GM18507 (cell line): ENCODE measurements around the gene THSD4.
A peak's percentile ranks its signal among the peaks of the same experiment; 100 is the strongest.

Experiments used
- DNase-seq: peaks from one replicate; pipeline ENCODE4 v3.0.0; 2011; ENCODE audit warnings: low read depth; ENCODE audit not compliant: insufficient read length; ENCODE audit errors: extremely low spot score
- FAIRE-seq: peaks from 2 replicates; lab custom pipeline; 2011; peaks lifted over from hg19 to GRCh38; lab: Jason Lieb, UNC

THSD4 gene

GRCh38 chr15:71114887-71115566 is at the start of gene THSD4:
Gene THSD4, plus strand, starts transcription at chr15:71115471.
- DNase-seq (peak; percentile 76), FAIRE-seq (peak; percentile 29)

- DNase-seq (no peak), FAIRE-seq (no peak)
Measured at GRCh38 chr15:71066983-71067382, 48.3 kb upstream of the THSD4 start.

- DNase-seq: no peak
- no peak for FAIRE-seq
Measured at GRCh38 chr15:71069693-71070092, 45.6 kb upstream of the THSD4 start.

GRCh38 chr15:71071529-71071928 is 43.7 kb upstream of the THSD4 start:
- no peak for FAIRE-seq

GRCh38 chr15:71072423-71072822 is 42.8 kb upstream of the THSD4 start:
- DNase-seq (no peak), FAIRE-seq (no peak)

More at GRCh38 chr15:71071529-71071928, 43.7 kb upstream of the THSD4 start:
- no peak for DNase-seq

GRCh38 chr15:71078506-71079207 is 36.6 kb upstream of the THSD4 start:
- FAIRE-seq (no peak), DNase-seq (no peak)

- no peak for FAIRE-seq
Measured at GRCh38 chr15:71079208-71080044, 35.8 kb upstream of the THSD4 start.

GRCh38 chr15:71080166-71080565 is 35.1 kb upstream of the THSD4 start:
- no peak for FAIRE-seq
- DNase-seq: no peak

More at GRCh38 chr15:71079208-71080044, 35.8 kb upstream of the THSD4 start:
- DNase-seq: no peak

- DNase-seq (no peak), FAIRE-seq (no peak)
Measured at GRCh38 chr15:71080705-71081104, 34.6 kb upstream of the THSD4 start.

- FAIRE-seq (no peak), DNase-seq (no peak)
Measured at GRCh38 chr15:71082803-71083202, 32.5 kb upstream of the THSD4 start.

- FAIRE-seq: no peak
- no peak for DNase-seq
Measured at GRCh38 chr15:71083349-71083748, 31.9 kb upstream of the THSD4 start.

- no peak for DNase-seq
Measured at GRCh38 chr15:71084264-71084663, 31.0 kb upstream of the THSD4 start.

GRCh38 chr15:71085809-71086208 is 29.5 kb upstream of the THSD4 start:
- no peak for FAIRE-seq
- DNase-seq: no peak

More at GRCh38 chr15:71084264-71084663, 31.0 kb upstream of the THSD4 start:
- no peak for FAIRE-seq

- DNase-seq (no peak), FAIRE-seq (no peak)
Measured at GRCh38 chr15:71088155-71088554, 27.1 kb upstream of the THSD4 start.

- DNase-seq (no peak), FAIRE-seq (no peak)
Measured at GRCh38 chr15:71088683-71089082, 26.6 kb upstream of the THSD4 start.

- DNase-seq: no peak
- no peak for FAIRE-seq
Measured at GRCh38 chr15:71089801-71090200, 25.5 kb upstream of the THSD4 start.

GRCh38 chr15:71091601-71092000 is 23.7 kb upstream of the THSD4 start:
- FAIRE-seq: no peak
- no peak for DNase-seq

- DNase-seq (no peak), FAIRE-seq (no peak)
Measured at GRCh38 chr15:71092056-71092600, 23.1 kb upstream of the THSD4 start.

- FAIRE-seq (no peak), DNase-seq (no peak)
Measured at GRCh38 chr15:71093054-71094024, 21.9 kb upstream of the THSD4 start.
